Left lung (tissue), 10 donors: ENCODE results near the gene LRFN2. TPM values are rescaled to one million over a fixed set of nuclear protein-coding genes. Genes with fewer than 3 reads are reported as not detected.
A peak's percentile ranks its signal among the peaks of the same experiment; 100 is the strongest.

Experiments used
- ATAC-seq: fragments of 200-7000 bp; cut with Tn5 transposase; one replicate; pipeline ENCODE4 v1.9.1; 2020; ENCODE audit warnings: moderate library complexity
- DNase-seq, 4 donors: peaks; one replicate each; pipeline ENCODE4 v3.0.0-alpha.2; 2013 to 2020
- H3K27ac ChIP-seq, 2 donors: fragments of 200-600 bp; sonication (generic) in 1 of 2; one replicate each; pipeline versions ENCODE4 v1.5.0 to v1.8.0; 2020 to 2021
- H3K27me3 ChIP-seq, 2 donors: fragments of 200-600 bp; sonication (generic) in 1 of 2; one replicate each; pipeline versions ENCODE4 v1.5.0 to v1.8.0; 2020 to 2021
- H3K36me3 ChIP-seq, 2 donors: fragments of 200-600 bp; sonication (generic) in 1 of 2; one replicate each; pipeline versions ENCODE4 v1.5.0 to v1.8.0; 2020 to 2021
- H3K4me1 ChIP-seq, 2 donors: fragments of 200-600 bp; one replicate each; pipeline ENCODE4 v1.8.0; 2021
- H3K4me3 ChIP-seq, 2 donors: fragments of 200-600 bp; sonication (generic) in 1 of 2; one replicate each; pipeline versions ENCODE4 v1.5.0 to v1.8.0; 2020 to 2021; ENCODE audit warnings: mild to moderate bottlenecking in 1 of 2
- H3K9me3 ChIP-seq, 2 donors: fragments of 200-600 bp; sonication (generic) in 1 of 2; one replicate each; pipeline versions ENCODE4 v1.5.0 to v1.8.0; 2020 to 2021
- CTCF ChIP-seq, 2 donors: fragments of 200-600 bp; sonication (generic) in 1 of 2; IDR thresholded peaks; one replicate each; pipeline versions ENCODE4 v1.5.0 to v1.8.0; 2021; ENCODE audit warnings: antibody characterized with exemption in 2 of 2
- intact Hi-C, 2 donors: fragments of 100-400 bp; cut with DNase I; formaldehyde crosslinking; loops; one replicate each; pipeline versions ENCODE4 v1.11.2 to v1.14.2; 2022
- polyA plus RNA-seq, 6 donors: library from polyadenylated mRNA; unstranded; fragments of 120-200 nt; gene quantifications; one replicate each; pipeline ENCODE4 v1.2.1, GENCODE V29; 2013; ENCODE audit not compliant: insufficient read length in 6 of 6
- total RNA-seq, 2 donors: library from RNA; stranded (reverse); fragmentation: NEBNext Ultra II Directional; extraction: Animal tissue kit (Norgen Biotek cat#: 25700); gene quantifications; one replicate each; pipeline ENCODE4 v1.2.1, GENCODE V29; 2021
- donor health status: DM: no; HTN: yes; CAD: no.
- donor health status: DM: no; HTN: no; CAD: no.

Gene LRFN2
- total and polyA plus RNA-seq, 8 donors = 0.05 to 0.18 (median 0.11) TPM; not detected in 2

DNA sequence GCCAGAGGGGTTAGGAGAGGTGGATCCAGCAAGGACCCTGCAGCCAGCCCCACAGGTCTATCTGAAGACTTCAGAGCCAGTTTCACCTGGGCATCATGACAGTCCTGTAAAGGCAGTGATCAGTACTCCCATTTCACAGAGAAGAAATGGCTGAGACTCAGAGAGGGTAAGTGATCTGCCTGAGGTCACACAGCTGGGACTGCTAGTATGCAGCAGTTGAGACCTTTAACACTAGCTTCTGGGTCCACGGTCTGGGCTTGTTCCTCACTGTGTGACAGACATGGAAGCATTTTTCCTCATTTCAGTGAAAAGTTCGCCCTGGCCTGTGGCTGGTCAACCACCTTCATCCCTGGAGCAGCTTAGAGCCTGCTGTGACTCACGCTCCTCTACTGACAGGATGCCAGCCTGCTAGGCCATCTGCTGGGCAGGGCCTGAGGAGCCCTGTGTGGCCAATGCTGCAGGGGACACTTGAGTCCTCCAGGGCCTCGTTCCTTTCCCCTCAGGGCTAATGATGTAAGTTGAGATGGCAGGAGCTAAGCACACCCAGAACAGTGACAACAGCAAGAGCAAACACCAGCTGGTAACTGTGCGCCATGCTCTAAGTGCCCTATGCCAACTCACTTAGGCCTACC, 192.0 kb downstream of the LRFN2 start:
- H3K4me1 ChIP-seq = no peaks in the 10 kb centered on the region
- no peak overlapping the region for H3K27ac ChIP-seq
- H3K36me3 ChIP-seq = no peaks in the 10 kb centered on the region
- no peak for DNase-seq
- H3K27me3 ChIP-seq = peaks cover 4 to 20% of the 10 kb centered on the region in 2 donors
- peak; percentile 51 for ATAC-seq
- intact Hi-C loops = no loop called here
- H3K4me3 ChIP-seq = no peak overlapping the region
- no peak for TF ChIP-seq CTCF (IDR thresholded peaks at IDR 0.05)
- H3K9me3 ChIP-seq = no peaks in the 10 kb centered on the region

- Histone ChIP-seq H3K4me1 (no peaks in the 10 kb centered on the region), H3K36me3 (no peaks in the 10 kb centered on the region), H3K27ac (no peak overlapping the region), H3K27me3 (peaks cover 4 to 24% of the 10 kb centered on the region in 2 donors), H3K9me3 (no peaks in the 10 kb centered on the region), H3K4me3 (no peak overlapping the region)
- intact Hi-C loops = no loop called here
- DNase-seq (no peak), ATAC-seq (no peak)
- TF ChIP-seq CTCF (IDR thresholded peaks at IDR 0.05) = no peak
Measured at GRCh38 chr6:40394381-40394780, 192.8 kb downstream of the LRFN2 start.

- intact Hi-C loops = no loop called here
- ATAC-seq (no peak), DNase-seq (no peak)
- Histone ChIP-seq H3K36me3 (no peaks in the 10 kb centered on the region), H3K4me3 (no peak overlapping the region), H3K4me1 (no peaks in the 10 kb centered on the region), H3K9me3 (no peaks in the 10 kb centered on the region), H3K27me3 (peaks cover 4 to 24% of the 10 kb centered on the region in 2 donors), H3K27ac (no peak overlapping the region)
- TF ChIP-seq CTCF (IDR thresholded peaks at IDR 0.05) = no peak
Measured at GRCh38 chr6:40393641-40394040, 193.5 kb downstream of the LRFN2 start.

- no peak for ATAC-seq
- Histone ChIP-seq H3K27ac (no peak overlapping the region), H3K4me3 (no peak overlapping the region), H3K4me1 (no peaks in the 10 kb centered on the region), H3K36me3 (no peaks in the 10 kb centered on the region), H3K9me3 (no peaks in the 10 kb centered on the region), H3K27me3 (peaks cover 4 to 24% of the 10 kb centered on the region in 2 donors)
- TF ChIP-seq CTCF (IDR thresholded peaks at IDR 0.05) = no peak
- no peak for DNase-seq
- intact Hi-C loops = no loop called here
Measured at GRCh38 chr6:40392589-40392988, 194.6 kb downstream of the LRFN2 start.

GRCh38 chr6:40391851-40392517, 195.2 kb downstream of the LRFN2 start:
- DNase-seq (no peak), ATAC-seq (no peak)
- Histone ChIP-seq H3K4me3 (no peak overlapping the region), H3K9me3 (no peaks in the 10 kb centered on the region), H3K4me1 (no peaks in the 10 kb centered on the region), H3K27ac (no peak overlapping the region), H3K27me3 (peaks cover 4 to 24% of the 10 kb centered on the region in 2 donors), H3K36me3 (no peaks in the 10 kb centered on the region)
- intact Hi-C loops = no loop called here
- TF ChIP-seq CTCF (IDR thresholded peaks at IDR 0.05) = no peak
